HEK293 (cell line): Measurements from ENCODE around the gene EEF1AKMT2.

Source experiments
- CTCF ChIA-PET: fragments of 350-600 bp; formaldehyde crosslinking; extraction: SDS; loops from one replicate; lab custom pipeline; 2021; ENCODE audit warnings: antibody characterized with exemption; lab: Yijun Ruan, JAX
- POLR2A ChIA-PET: fragments of 300-600 bp; formaldehyde crosslinking; extraction: SDS; loops from one replicate; lab custom pipeline; 2020; ENCODE audit warnings: antibody characterized with exemption, inconsistent platforms; lab: Yijun Ruan, JAX
- H3K27ac ChIP-seq: fragments of 200-500 bp; sonication (Bioruptor generic); 2 replicates; pipeline ENCODE4 v1.5.1; 2014; ENCODE audit warnings: low read depth, low read length, control low read depth, inconsistent platforms; ENCODE audit errors: extremely low read depth
- H3K36me3 ChIP-seq, 2 experiments: fragments of 200-500 bp in 1 of 2; sonication (Bioruptor generic) in 1 of 2; 1 replicate in 1 of 2; 2 replicates in 1 of 2; pipeline ENCODE4 v1.5.1; 2014 to 2017; ENCODE audit warnings: inconsistent platforms in 2 of 2, low read length in 2 of 2; ENCODE audit not compliant: control insufficient read depth in 2 of 2, insufficient read depth in 1 of 2
- H3K4me1 ChIP-seq: fragments of 200-500 bp; sonication (Bioruptor generic); 2 replicates; pipeline ENCODE4 v1.5.1; 2014; ENCODE audit warnings: mild to moderate bottlenecking, low read length, inconsistent platforms; ENCODE audit not compliant: control insufficient read depth, insufficient read depth
- H3K4me3 ChIP-seq: 2 replicates; pipeline ENCODE4 v1.5.1; 2011; ENCODE audit warnings: low read depth, mild to moderate bottlenecking, control low read depth, low read length, moderate library complexity
- H3K9me3 ChIP-seq: fragments of 200-500 bp; sonication (Bioruptor generic); 2 replicates; pipeline ENCODE4 v1.5.1; 2014; ENCODE audit warnings: low read depth, low read length, inconsistent platforms; ENCODE audit not compliant: control insufficient read depth, insufficient read depth
- GLI2 ChIP-seq: fragments of 450-650 bp; formaldehyde crosslinking; IDR thresholded peaks from 2 replicates; pipeline ENCODE4; 2017; ENCODE audit warnings: missing biosample characterization, missing genetic modification characterization, low read depth, borderline replicate concordance
- GLI4 ChIP-seq: fragments of 450-650 bp; formaldehyde crosslinking; IDR thresholded peaks from 2 replicates; pipeline ENCODE4 v1.5.1; 2016; ENCODE audit warnings: missing biosample characterization, missing genetic modification characterization
- KLF7 ChIP-seq: fragments of 450-650 bp; formaldehyde crosslinking; IDR thresholded peaks from 2 replicates; pipeline ENCODE4 v1.5.1; 2016; ENCODE audit warnings: missing biosample characterization, missing genetic modification characterization, borderline replicate concordance
- ZBTB17 ChIP-seq: fragments of 450-650 bp; formaldehyde crosslinking; IDR thresholded peaks from 2 replicates; pipeline ENCODE4 v1.5.1; 2016; ENCODE audit warnings: missing biosample characterization, missing genetic modification characterization
- ZBTB7A ChIP-seq: fragments of 450-650 bp; formaldehyde crosslinking; IDR thresholded peaks from 2 replicates; pipeline ENCODE4 v1.5.1; 2016; ENCODE audit warnings: low read depth, missing biosample characterization, missing genetic modification characterization
- ZBTB8A ChIP-seq: fragments of 450-650 bp; formaldehyde crosslinking; IDR thresholded peaks from 2 replicates; pipeline ENCODE4 v1.5.1; 2016; ENCODE audit warnings: missing biosample characterization, missing genetic modification characterization
- ZNF132 ChIP-seq: fragments of 450-650 bp; formaldehyde crosslinking; IDR thresholded peaks from 2 replicates; pipeline ENCODE4 v1.5.1; 2017; ENCODE audit warnings: missing biosample characterization, missing genetic modification characterization, borderline replicate concordance
- ZNF146 ChIP-seq: fragments of 450-650 bp; formaldehyde crosslinking; IDR thresholded peaks from 2 replicates; pipeline ENCODE4 v1.5.1; 2016; ENCODE audit warnings: missing biosample characterization, missing genetic modification characterization
- ZNF24 ChIP-seq: fragments of 450-650 bp; formaldehyde crosslinking; IDR thresholded peaks from 2 replicates; pipeline ENCODE4 v1.5.1; 2016; ENCODE audit warnings: missing biosample characterization, missing genetic modification characterization
- ZNF292 ChIP-seq: fragments of 450-650 bp; formaldehyde crosslinking; IDR thresholded peaks from 2 replicates; pipeline ENCODE4 v1.5.1; 2016; ENCODE audit warnings: low read depth, missing biosample characterization, missing genetic modification characterization, borderline replicate concordance
- ZNF335 ChIP-seq: fragments of 450-650 bp; formaldehyde crosslinking; conservative IDR thresholded peaks from 2 replicates; pipeline ENCODE4 v1.5.1; 2016; ENCODE audit warnings: missing biosample characterization, missing genetic modification characterization
- ZNF391 ChIP-seq: fragments of 450-650 bp; formaldehyde crosslinking; IDR thresholded peaks from 2 replicates; pipeline ENCODE4 v1.5.1; 2016; ENCODE audit warnings: low read depth, missing biosample characterization, missing genetic modification characterization, borderline replicate concordance
- ZNF529 ChIP-seq: fragments of 450-650 bp; formaldehyde crosslinking; IDR thresholded peaks from 2 replicates; pipeline ENCODE4 v1.5.1; 2017; ENCODE audit warnings: missing genetic modification characterization, missing biosample characterization; ENCODE audit not compliant: insufficient replicate concordance
- ZNF555 ChIP-seq: fragments of 450-650 bp; formaldehyde crosslinking; conservative IDR thresholded peaks from 2 replicates; pipeline ENCODE4 v1.5.1; 2017; ENCODE audit warnings: missing biosample characterization, mild to moderate bottlenecking, missing genetic modification characterization, inconsistent platforms
- ZNF596 ChIP-seq: fragments of 450-650 bp; IDR thresholded peaks from 2 replicates; pipeline ENCODE4 v1.5.0; 2018; ENCODE audit warnings: missing biosample characterization, mild to moderate bottlenecking, missing genetic modification characterization, moderate library complexity
- ZNF837 ChIP-seq: fragments of 450-650 bp; formaldehyde crosslinking; IDR thresholded peaks from 2 replicates; pipeline ENCODE4 v1.5.1; 2016; ENCODE audit warnings: missing biosample characterization, missing genetic modification characterization
- TF ChIP-seq, protein P1 (sequence below): fragments of 450-650 bp; formaldehyde crosslinking; IDR thresholded peaks from 2 replicates; pipeline ENCODE4 v1.5.1; 2016; ENCODE audit warnings: missing biosample characterization, missing genetic modification characterization
- TF ChIP-seq, protein P2 (sequence below): fragments of 450-650 bp; formaldehyde crosslinking; IDR thresholded peaks from 2 replicates; pipeline ENCODE4 v1.5.1; 2017; ENCODE audit warnings: missing biosample characterization, missing genetic modification characterization
- TF ChIP-seq, protein P3 (sequence below): fragments of 450-650 bp; formaldehyde crosslinking; conservative IDR thresholded peaks from 2 replicates; pipeline ENCODE4 v1.5.1; 2016; ENCODE audit warnings: low read depth, missing biosample characterization, missing genetic modification characterization
- TF ChIP-seq, protein P4 (sequence below): fragments of 450-650 bp; formaldehyde crosslinking; IDR thresholded peaks from 2 replicates; pipeline ENCODE4 v1.5.1; 2016; ENCODE audit warnings: missing biosample characterization, missing genetic modification characterization

EEF1AKMT2 gene

DNA sequence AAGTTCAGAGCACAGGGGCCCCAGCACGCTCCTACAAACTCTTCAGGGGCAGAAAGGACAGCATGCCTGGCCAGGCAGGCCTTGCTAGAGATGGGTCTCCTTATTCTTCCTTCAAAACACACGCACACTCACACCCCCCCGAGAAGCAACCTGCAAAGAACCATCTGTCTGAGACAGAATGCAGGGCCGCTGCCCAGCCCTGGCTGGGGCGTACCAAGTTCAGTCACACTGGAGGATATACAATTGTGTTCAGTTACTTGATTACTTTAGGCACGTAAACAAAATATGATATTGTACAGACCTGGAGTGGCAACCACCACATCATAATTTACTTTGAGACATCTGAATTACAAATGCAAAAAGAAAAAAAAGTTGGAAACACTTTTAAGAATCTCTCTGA lies 53.2 kb downstream of the EEF1AKMT2 start:
- POLR2A ChIA-PET, result no interaction called here
- Histone ChIP-seq H3K4me3 (no peak overlapping the region), H3K36me3 (peaks cover 0 to 15% of the 10 kb centered on the region in 2 experiments; a peak in 1 of 3 replicates), H3K9me3 (no peaks in the 10 kb centered on the region), H3K4me1 (peaks cover 25% of the 10 kb centered on the region), H3K27ac (no peak overlapping the region)
- CTCF ChIA-PET, result interaction anchor here (3.4 kb wide), 1 partner anchor 209 kb away, joined by 20 read pairs; no protein-coding TSS in a partner anchor
- TF ChIP-seq ZNF555 (tag by site-specific recombination), result no peak
- TF ChIP-seq, protein P1, sequence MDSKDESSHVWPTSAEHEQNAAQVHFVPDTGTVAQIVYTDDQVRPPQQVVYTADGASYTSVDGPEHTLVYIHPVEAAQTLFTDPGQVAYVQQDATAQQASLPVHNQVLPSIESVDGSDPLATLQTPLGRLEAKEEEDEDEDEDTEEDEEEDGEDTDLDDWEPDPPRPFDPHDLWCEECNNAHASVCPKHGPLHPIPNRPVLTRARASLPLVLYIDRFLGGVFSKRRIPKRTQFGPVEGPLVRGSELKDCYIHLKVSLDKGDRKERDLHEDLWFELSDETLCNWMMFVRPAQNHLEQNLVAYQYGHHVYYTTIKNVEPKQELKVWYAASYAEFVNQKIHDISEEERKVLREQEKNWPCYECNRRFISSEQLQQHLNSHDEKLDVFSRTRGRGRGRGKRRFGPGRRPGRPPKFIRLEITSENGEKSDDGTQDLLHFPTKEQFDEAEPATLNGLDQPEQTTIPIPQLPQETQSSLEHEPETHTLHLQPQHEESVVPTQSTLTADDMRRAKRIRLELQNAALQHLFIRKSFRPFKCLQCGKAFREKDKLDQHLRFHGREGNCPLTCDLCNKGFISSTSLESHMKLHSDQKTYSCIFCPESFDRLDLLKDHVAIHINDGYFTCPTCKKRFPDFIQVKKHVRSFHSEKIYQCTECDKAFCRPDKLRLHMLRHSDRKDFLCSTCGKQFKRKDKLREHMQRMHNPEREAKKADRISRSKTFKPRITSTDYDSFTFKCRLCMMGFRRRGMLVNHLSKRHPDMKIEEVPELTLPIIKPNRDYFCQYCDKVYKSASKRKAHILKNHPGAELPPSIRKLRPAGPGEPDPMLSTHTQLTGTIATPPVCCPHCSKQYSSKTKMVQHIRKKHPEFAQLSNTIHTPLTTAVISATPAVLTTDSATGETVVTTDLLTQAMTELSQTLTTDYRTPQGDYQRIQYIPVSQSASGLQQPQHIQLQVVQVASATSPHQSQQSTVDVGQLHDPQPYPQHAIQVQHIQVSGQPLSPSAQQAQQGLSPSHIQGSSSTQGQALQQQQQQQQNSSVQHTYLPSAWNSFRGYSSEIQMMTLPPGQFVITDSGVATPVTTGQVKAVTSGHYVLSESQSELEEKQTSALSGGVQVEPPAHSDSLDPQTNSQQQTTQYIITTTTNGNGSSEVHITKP (tag by site-specific recombination), result 0 out of 2 replicates have a peak, but pooled peaks have one; percentile 49

DNA sequence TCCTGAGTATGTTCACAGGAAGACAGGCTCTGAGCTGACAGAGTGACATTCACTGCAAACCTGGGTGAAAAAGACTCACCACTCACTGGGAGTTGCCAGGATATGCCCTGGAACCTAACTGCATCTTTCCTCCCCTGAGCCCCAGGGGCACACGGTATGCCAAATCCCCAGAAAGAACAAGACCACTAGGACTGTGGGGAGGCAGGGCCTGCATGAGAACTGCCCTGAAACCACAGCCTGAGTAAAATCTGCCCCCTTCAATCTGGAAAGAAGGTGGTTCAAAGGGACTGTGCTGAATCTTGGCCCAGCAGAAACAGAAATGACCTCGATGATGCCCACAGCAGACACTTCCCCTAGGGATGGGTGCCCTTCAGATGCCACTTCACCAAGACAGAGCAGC lies 54.0 kb downstream of the EEF1AKMT2 start:
- Histone ChIP-seq H3K9me3 (no peaks in the 10 kb centered on the region), H3K36me3 (peaks cover 0 to 21% of the 10 kb centered on the region in 2 experiments; a peak in 1 of 3 replicates), H3K4me3 (no peak overlapping the region), H3K27ac (no peak overlapping the region), H3K4me1 (peaks cover 25% of the 10 kb centered on the region)
- no peak for TF ChIP-seq ZNF24 (tag by site-specific recombination)
- no peak for TF ChIP-seq ZNF837 (tag by site-specific recombination)
- TF ChIP-seq KLF7 (tag by site-specific recombination), result no peak
- no peak for TF ChIP-seq GLI2 (tag by site-specific recombination)
- no peak for TF ChIP-seq GLI4 (tag by site-specific recombination)
- no peak for TF ChIP-seq ZNF529 (tag by site-specific recombination)
- TF ChIP-seq ZBTB8A (tag by site-specific recombination), result no peak
- TF ChIP-seq ZBTB17 (tag by site-specific recombination), result no peak
- TF ChIP-seq ZNF335 (tag by site-specific recombination), result no peak
- TF ChIP-seq ZNF146 (tag by site-specific recombination), result no peak
- TF ChIP-seq ZNF292 (tag by site-specific recombination), result no peak
- TF ChIP-seq ZNF132 (tag by site-specific recombination), result no peak
- TF ChIP-seq, protein P2, sequence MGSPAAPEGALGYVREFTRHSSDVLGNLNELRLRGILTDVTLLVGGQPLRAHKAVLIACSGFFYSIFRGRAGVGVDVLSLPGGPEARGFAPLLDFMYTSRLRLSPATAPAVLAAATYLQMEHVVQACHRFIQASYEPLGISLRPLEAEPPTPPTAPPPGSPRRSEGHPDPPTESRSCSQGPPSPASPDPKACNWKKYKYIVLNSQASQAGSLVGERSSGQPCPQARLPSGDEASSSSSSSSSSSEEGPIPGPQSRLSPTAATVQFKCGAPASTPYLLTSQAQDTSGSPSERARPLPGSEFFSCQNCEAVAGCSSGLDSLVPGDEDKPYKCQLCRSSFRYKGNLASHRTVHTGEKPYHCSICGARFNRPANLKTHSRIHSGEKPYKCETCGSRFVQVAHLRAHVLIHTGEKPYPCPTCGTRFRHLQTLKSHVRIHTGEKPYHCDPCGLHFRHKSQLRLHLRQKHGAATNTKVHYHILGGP, result no peak
- TF ChIP-seq, protein P3, sequence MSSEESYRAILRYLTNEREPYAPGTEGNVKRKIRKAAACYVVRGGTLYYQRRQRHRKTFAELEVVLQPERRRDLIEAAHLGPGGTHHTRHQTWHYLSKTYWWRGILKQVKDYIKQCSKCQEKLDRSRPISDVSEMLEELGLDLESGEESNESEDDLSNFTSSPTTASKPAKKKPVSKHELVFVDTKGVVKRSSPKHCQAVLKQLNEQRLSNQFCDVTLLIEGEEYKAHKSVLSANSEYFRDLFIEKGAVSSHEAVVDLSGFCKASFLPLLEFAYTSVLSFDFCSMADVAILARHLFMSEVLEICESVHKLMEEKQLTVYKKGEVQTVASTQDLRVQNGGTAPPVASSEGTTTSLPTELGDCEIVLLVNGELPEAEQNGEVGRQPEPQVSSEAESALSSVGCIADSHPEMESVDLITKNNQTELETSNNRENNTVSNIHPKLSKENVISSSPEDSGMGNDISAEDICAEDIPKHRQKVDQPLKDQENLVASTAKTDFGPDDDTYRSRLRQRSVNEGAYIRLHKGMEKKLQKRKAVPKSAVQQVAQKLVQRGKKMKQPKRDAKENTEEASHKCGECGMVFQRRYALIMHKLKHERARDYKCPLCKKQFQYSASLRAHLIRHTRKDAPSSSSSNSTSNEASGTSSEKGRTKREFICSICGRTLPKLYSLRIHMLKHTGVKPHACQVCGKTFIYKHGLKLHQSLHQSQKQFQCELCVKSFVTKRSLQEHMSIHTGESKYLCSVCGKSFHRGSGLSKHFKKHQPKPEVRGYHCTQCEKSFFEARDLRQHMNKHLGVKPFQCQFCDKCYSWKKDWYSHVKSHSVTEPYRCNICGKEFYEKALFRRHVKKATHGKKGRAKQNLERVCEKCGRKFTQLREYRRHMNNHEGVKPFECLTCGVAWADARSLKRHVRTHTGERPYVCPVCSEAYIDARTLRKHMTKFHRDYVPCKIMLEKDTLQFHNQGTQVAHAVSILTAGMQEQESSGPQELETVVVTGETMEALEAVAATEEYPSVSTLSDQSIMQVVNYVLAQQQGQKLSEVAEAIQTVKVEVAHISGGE (tag by site-specific recombination), result no peak
- TF ChIP-seq ZNF391 (tag by site-specific recombination), result no peak
- no peak for TF ChIP-seq ZNF596
- no peak for TF ChIP-seq ZBTB7A (tag by site-specific recombination)
- TF ChIP-seq, protein P4, sequence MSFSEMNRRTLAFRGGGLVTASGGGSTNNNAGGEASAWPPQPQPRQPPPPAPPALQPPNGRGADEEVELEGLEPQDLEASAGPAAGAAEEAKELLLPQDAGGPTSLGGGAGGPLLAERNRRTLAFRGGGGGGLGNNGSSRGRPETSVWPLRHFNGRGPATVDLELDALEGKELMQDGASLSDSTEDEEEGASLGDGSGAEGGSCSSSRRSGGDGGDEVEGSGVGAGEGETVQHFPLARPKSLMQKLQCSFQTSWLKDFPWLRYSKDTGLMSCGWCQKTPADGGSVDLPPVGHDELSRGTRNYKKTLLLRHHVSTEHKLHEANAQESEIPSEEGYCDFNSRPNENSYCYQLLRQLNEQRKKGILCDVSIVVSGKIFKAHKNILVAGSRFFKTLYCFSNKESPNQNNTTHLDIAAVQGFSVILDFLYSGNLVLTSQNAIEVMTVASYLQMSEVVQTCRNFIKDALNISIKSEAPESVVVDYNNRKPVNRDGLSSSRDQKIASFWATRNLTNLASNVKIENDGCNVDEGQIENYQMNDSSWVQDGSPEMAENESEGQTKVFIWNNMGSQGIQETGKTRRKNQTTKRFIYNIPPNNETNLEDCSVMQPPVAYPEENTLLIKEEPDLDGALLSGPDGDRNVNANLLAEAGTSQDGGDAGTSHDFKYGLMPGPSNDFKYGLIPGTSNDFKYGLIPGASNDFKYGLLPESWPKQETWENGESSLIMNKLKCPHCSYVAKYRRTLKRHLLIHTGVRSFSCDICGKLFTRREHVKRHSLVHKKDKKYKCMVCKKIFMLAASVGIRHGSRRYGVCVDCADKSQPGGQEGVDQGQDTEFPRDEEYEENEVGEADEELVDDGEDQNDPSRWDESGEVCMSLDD, result no peak
- ChIA-PET POLR2A (no interaction called here), CTCF (interaction anchor here (0.6 kb wide), 1 partner anchor 12 kb away, joined by 3 read pairs; no protein-coding TSS in a partner anchor)
